ENCODE data around the gene RELL1.

The RELL1 gene

GRCh38 chr4:37628977-37629609, 57.1 kb downstream of the RELL1 start:
- H3K36me3 ChIP-seq, result peaks cover 51% of the 10 kb centered on the region
- H3K9me3 ChIP-seq, result no peaks in the 10 kb centered on the region
- no peak overlapping the region for H3K27ac ChIP-seq
- no peaks in the 10 kb centered on the region for H3K4me1 ChIP-seq
- H4K20me1 ChIP-seq, result no peaks in the 10 kb centered on the region
- no peak for TF ChIP-seq Cebpa-rat (IDR thresholded peaks at IDR 0.05)
- no peak overlapping the region for H3K4me2 ChIP-seq
- H3K4me3 ChIP-seq, result no peak overlapping the region
- no peaks in the 10 kb centered on the region for H3K27me3 ChIP-seq
- no peak overlapping the region for H3K9ac ChIP-seq

- Histone ChIP-seq H3K36me3 (peaks cover 54% of the 10 kb centered on the region), H3K4me1 (peaks cover 4% of the 10 kb centered on the region; the same call in 1 of the 2 replicates), H3K9me3 (no peaks in the 10 kb centered on the region), H3K4me2 (no peak overlapping the region), H3K9ac (no peak overlapping the region), H4K20me1 (no peaks in the 10 kb centered on the region), H3K27ac (no peak overlapping the region), H3K27me3 (no peaks in the 10 kb centered on the region), H3K4me3 (no peak overlapping the region)
- no peak for TF ChIP-seq Cebpa-rat (IDR thresholded peaks at IDR 0.05)
Measured at GRCh38 chr4:37627263-37627662, 58.9 kb downstream of the RELL1 start.

- H3K27ac ChIP-seq, result no peak overlapping the region
- no peak overlapping the region for H3K4me3 ChIP-seq
- no peak for TF ChIP-seq Cebpa-rat (IDR thresholded peaks at IDR 0.05)
- H3K4me1 ChIP-seq, result peaks cover 4% of the 10 kb centered on the region; the same call in 1 of the 2 replicates
- no peaks in the 10 kb centered on the region for H3K27me3 ChIP-seq
- H4K20me1 ChIP-seq, result no peaks in the 10 kb centered on the region
- H3K9ac ChIP-seq, result no peak overlapping the region
- H3K4me2 ChIP-seq, result no peak overlapping the region
- no peaks in the 10 kb centered on the region for H3K9me3 ChIP-seq
- H3K36me3 ChIP-seq, result peaks cover 37% of the 10 kb centered on the region
Measured at GRCh38 chr4:37625499-37625898, 60.7 kb downstream of the RELL1 start.

GRCh38 chr4:37623940-37624339, 62.2 kb downstream of the RELL1 start:
- H3K27me3 ChIP-seq, result no peaks in the 10 kb centered on the region
- H3K27ac ChIP-seq, result no peak overlapping the region
- no peak overlapping the region for H3K4me2 ChIP-seq
- no peak for TF ChIP-seq Cebpa-rat (IDR thresholded peaks at IDR 0.05)
- H3K36me3 ChIP-seq, result peaks cover 26% of the 10 kb centered on the region
- no peaks in the 10 kb centered on the region for H4K20me1 ChIP-seq
- no peak overlapping the region for H3K4me3 ChIP-seq
- H3K9ac ChIP-seq, result no peak overlapping the region
- H3K4me1 ChIP-seq, result peaks cover 4% of the 10 kb centered on the region; the same call in 1 of the 2 replicates
- no peaks in the 10 kb centered on the region for H3K9me3 ChIP-seq

GRCh38 chr4:37623125-37623524, 63.1 kb downstream of the RELL1 start:
- Histone ChIP-seq H3K27me3 (no peaks in the 10 kb centered on the region), H4K20me1 (no peaks in the 10 kb centered on the region), H3K36me3 (peaks cover 20% of the 10 kb centered on the region), H3K4me1 (peaks cover 4% of the 10 kb centered on the region; the same call in 1 of the 2 replicates), H3K4me3 (no peak overlapping the region), H3K4me2 (no peak overlapping the region), H3K27ac (no peak overlapping the region), H3K9ac (no peak overlapping the region), H3K9me3 (no peaks in the 10 kb centered on the region)
- TF ChIP-seq Cebpa-rat (IDR thresholded peaks at IDR 0.05), result no peak

- H3K36me3 ChIP-seq, result peaks cover 14% of the 10 kb centered on the region
- no peak overlapping the region for H3K4me2 ChIP-seq
- H3K27me3 ChIP-seq, result no peaks in the 10 kb centered on the region
- H3K9ac ChIP-seq, result no peak overlapping the region
- H4K20me1 ChIP-seq, result no peaks in the 10 kb centered on the region
- H3K27ac ChIP-seq, result no peak overlapping the region
- no peaks in the 10 kb centered on the region for H3K9me3 ChIP-seq
- H3K4me1 ChIP-seq, result peaks cover 16% of the 10 kb centered on the region
- H3K4me3 ChIP-seq, result no peak overlapping the region
- no peak for TF ChIP-seq Cebpa-rat (IDR thresholded peaks at IDR 0.05)
Measured at GRCh38 chr4:37620176-37620575, 66.0 kb downstream of the RELL1 start.

- Histone ChIP-seq H3K4me3 (no peak overlapping the region), H4K20me1 (no peaks in the 10 kb centered on the region), H3K4me1 (peaks cover 17% of the 10 kb centered on the region), H3K36me3 (peaks cover 14% of the 10 kb centered on the region; the same call in 1 of the 2 replicates), H3K27ac (no peak overlapping the region), H3K4me2 (no peak overlapping the region), H3K9ac (no peak overlapping the region), H3K27me3 (no peaks in the 10 kb centered on the region), H3K9me3 (0 out of 2 replicates have a peak, but pooled peaks cover 8% of the 10 kb centered on the region)
- TF ChIP-seq Cebpa-rat (IDR thresholded peaks at IDR 0.05), result no peak
Measured at GRCh38 chr4:37615720-37616063, 70.5 kb downstream of the RELL1 start.

GRCh38 chr4:37615059-37615719, 71.0 kb downstream of the RELL1 start:
- TF ChIP-seq Cebpa-rat (IDR thresholded peaks at IDR 0.05), result no peak
- H3K4me2 ChIP-seq, result no peak overlapping the region
- H3K27me3 ChIP-seq, result no peaks in the 10 kb centered on the region
- no peaks in the 10 kb centered on the region for H4K20me1 ChIP-seq
- no peak overlapping the region for H3K27ac ChIP-seq
- H3K4me3 ChIP-seq, result no peak overlapping the region
- 0 out of 2 replicates have a peak, but pooled peaks cover 8% of the 10 kb centered on the region for H3K9me3 ChIP-seq
- H3K4me1 ChIP-seq, result peaks cover 17% of the 10 kb centered on the region
- H3K9ac ChIP-seq, result no peak overlapping the region
- peaks cover 14% of the 10 kb centered on the region; the same call in 1 of the 2 replicates for H3K36me3 ChIP-seq

GRCh38 chr4:37612811-37613210, 73.4 kb downstream of the RELL1 start:
- Histone ChIP-seq H4K20me1 (no peaks in the 10 kb centered on the region), H3K4me3 (no peak overlapping the region), H3K4me2 (no peak overlapping the region), H3K27ac (no peak overlapping the region), H3K4me1 (peaks cover 17% of the 10 kb centered on the region), H3K9ac (no peak overlapping the region), H3K9me3 (peaks cover 21% of the 10 kb centered on the region), H3K36me3 (peaks cover 28% of the 10 kb centered on the region), H3K27me3 (no peaks in the 10 kb centered on the region)
- TF ChIP-seq Cebpa-rat (IDR thresholded peaks at IDR 0.05), result no peak

GRCh38 chr4:37609626-37610025, 76.5 kb downstream of the RELL1 start:
- Histone ChIP-seq H3K4me1 (peaks cover 5% of the 10 kb centered on the region; the same call in 1 of the 2 replicates), H3K36me3 (peaks cover 28% of the 10 kb centered on the region), H3K9me3 (peaks cover 21% of the 10 kb centered on the region), H3K4me3 (no peak overlapping the region), H3K27ac (no peak overlapping the region), H3K9ac (no peak overlapping the region), H3K4me2 (no peak overlapping the region), H4K20me1 (no peaks in the 10 kb centered on the region), H3K27me3 (no peaks in the 10 kb centered on the region)
- TF ChIP-seq Cebpa-rat (IDR thresholded peaks at IDR 0.05), result no peak

Data from BLaER1 (cell line).